IPS DF 19.7 (cell line): Measurements from ENCODE around the gene PRUNE2.

Source experiments
- DNase-seq: peaks from one replicate; pipeline ENCODE4 v3.0.0-alpha.2; 2013; ENCODE audit warnings: low read depth, low spot score

Gene PRUNE2

DNA sequence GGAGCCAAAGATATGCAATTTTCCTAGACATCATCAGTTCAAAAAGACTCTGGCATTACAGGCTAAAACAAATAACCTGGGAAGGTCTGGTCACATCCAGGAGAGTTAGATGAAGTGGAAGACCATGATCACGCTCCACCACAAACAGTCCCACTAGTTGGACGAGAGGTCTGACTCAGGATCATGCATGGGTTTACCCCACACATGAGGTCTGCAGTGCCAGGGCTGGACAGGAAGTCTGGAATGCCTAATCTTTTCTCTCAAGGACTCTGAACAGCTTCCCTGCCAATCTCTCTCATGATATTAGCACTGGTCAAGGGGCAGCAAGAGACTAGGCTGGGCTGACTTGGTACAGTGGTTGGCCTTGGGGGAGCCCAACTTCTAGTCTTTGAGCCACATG is 7.1 kb downstream of the PRUNE2 start:
- no peak for DNase-seq

- no peak for DNase-seq
Observed at GRCh38 chr9:76897804-76898525, 7.9 kb downstream of the PRUNE2 start.

DNA sequence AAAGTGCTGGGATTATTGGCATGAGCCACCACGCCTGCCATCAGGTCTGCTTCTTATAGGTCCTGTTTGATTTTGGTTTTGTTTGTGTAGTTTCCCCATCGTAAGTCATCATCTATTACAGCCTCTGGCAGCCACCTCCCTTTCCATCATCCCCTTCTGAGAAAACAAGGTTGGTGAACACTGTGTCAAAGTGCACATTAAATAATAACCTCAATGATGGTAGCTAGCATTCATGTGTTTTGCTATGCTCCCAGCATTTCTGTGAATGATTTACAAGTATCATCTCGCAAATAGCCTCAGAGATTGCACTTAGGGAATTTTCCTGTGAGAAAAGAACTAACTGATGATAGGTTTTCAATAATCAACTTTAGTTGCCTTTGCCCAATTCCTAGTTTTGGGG is 9.9 kb downstream of the PRUNE2 start:
- no peak for DNase-seq

GRCh38 chr9:76895186-76895585 is 10.7 kb downstream of the PRUNE2 start:
- DNase-seq = no peak

- no peak for DNase-seq
Observed at GRCh38 chr9:76894198-76894597, 11.7 kb downstream of the PRUNE2 start.

DNA sequence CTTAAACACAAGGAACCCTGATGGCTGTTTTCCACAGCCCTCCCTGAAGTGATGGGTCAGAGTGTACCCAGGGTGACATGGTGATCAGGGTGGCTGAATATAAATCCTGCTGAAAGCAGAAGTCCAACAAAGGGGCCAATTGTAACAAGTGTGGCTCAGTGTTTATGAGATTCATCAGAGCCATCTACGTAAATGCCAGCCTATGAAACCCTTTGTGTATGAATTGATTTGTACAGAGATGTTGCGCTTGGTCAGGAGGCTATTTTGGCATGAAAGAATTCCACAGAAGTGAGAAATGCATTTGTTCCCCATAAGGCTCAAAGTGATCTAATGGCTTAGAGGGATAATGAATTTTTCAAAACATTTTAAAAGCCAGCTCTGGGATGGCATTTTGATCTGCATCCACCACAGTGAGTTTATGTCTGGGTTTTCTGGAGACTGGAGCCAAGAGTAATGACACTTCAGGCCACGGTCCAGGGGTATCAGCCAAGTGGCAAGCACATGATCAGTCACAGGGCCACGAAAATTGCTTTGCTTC is 12.4 kb downstream of the PRUNE2 start:
- no peak for DNase-seq

GRCh38 chr9:76891874-76892273 is 14.0 kb downstream of the PRUNE2 start:
- no peak for DNase-seq

- DNase-seq = no peak
Observed at GRCh38 chr9:76891279-76891678, 14.6 kb downstream of the PRUNE2 start.

DNA sequence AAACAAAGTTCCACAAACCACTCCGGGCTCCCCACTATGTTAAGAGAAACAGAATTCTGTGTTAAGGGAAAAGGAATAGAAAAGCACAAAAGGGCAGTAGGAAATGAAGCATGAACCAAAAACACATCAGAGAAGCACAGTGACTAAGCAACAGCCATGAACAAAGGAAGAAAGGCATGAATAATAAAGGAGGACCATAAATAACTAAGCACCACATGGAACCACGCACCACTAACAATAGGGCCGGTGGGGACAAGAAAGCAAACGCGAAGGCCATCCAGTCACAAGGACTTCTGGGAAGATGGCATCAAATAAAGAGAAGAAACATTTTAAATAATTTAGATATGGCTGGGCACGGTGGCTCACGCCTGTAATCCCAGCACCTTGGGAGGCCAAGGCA is 18.0 kb downstream of the PRUNE2 start:
- DNase-seq = no peak

GRCh38 chr9:76887003-76887821 is 18.7 kb downstream of the PRUNE2 start:
- no peak for DNase-seq

DNA sequence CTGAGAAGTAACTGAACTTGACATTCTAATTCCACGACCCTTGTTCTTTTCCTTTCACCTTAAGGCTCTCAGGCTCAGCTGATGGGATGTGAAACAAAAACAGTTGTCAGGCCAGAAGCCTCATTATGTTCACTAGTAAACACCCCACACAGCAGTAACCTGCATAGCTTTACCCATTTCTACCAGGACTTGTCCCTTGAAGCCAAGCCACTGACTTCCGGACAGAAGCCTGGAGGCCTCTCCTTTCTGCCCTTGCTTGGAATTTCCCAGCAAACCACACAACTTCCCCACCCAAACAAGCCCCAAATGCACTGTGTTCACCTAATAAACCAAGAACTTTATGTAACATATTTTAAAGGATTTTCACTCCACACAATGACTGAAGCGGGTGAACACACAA is 19.6 kb downstream of the PRUNE2 start:
- no peak for DNase-seq

- no peak for DNase-seq
Observed at GRCh38 chr9:76884823-76885222, 21.1 kb downstream of the PRUNE2 start.

DNA sequence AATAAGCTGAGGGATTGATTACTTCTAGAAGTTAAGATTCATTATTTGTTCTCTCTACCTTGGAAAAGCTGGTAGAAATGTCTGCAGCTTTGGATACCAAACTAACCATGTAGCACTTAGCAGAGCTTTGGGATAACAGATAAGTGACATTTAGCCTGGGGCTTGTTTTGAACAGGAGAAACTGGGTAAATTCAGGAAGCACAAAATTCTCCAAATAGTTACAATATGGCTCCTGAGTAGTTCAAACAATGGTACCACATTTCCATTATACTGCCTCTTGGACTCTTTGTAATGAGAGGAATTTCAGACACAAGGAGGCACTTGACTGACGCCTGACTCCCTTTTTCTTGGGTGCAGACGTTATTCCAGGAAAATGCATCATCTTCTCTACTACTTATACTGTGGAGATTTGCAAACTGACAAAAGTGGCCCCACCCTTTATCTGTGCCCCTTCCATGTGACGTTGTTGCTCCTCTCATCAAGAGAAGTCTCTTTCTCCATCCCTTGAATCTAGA is 22.5 kb downstream of the PRUNE2 start:
- DNase-seq = no peak

GRCh38 chr9:76882686-76883085 is 23.2 kb downstream of the PRUNE2 start:
- DNase-seq = no peak

DNA sequence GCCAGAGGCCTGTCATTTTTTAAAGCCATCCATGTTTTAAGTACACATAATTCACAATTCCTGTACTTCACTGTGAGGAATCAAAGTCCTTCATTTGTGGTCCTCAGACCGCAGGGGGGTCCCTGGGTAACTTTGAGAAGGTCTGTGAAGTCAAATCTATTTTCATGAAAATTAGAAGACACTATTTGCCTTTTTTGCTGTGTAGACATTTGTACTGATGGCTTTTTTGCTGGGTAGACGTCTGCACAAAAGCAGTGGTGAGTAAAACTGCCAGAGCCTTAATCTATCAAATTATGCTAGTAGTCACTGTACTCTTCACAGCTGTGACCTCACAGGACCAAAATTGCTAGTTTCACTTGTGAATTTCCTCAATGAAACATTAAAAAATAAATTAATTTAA is 25.7 kb downstream of the PRUNE2 start:
- no peak for DNase-seq

GRCh38 chr9:76878933-76879332 is 27.0 kb downstream of the PRUNE2 start:
- no peak for DNase-seq

DNA sequence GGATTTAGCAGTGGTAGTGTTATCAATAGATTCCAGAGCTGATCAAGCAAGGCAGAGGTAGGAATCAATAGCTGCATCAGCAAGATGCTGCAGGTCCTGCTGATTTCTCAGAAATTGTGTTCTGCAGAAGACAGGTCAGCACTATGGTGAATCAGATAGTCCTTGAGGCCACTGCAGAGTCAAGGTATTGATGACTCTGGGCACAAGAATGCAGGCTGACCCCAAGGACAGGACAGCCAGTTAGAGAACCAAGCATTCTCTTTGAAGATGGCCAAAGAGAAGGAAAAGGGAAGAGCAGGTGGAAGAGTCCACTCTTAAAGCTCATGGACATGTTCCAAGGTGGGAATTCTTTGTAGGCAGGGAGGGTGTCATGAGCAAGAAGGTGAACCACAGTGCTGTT is 28.0 kb downstream of the PRUNE2 start:
- no peak for DNase-seq

DNA sequence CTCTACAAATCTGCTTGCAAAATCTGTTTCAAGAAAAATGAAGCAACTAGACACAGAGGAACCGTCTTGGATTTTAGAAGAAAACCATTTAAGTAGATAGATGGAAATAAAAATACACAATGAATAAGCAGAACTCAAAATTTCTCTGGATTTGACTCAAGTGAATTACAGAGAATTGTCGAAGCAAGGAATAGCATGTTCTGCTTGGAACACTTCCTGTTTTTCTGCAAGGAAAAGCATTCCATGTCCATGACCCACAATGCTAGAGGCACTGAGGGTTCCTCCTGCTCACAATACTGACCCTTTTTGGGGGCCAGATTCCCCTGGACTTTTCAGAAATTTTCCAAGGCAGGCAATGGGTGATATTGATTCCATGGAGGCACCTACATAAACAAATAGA is 29.8 kb downstream of the PRUNE2 start:
- DNase-seq = no peak

DNA sequence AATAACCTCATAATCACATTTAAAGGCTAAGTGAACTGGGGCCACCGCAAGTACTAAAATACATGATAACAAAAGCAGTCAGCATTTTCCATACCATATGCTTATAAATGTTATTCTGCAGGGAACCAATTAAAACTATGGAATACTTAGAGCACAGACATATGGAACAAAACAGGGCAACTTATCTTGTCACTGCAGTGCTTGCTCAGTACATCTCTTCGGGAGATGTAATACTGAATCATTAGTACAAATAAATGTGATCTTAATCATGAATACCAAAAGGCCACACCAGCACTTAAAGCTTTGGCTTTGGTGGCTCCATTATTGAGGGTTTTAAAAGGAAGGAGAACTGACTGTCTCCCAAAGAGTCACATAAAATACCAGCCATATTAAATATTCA is 32.1 kb downstream of the PRUNE2 start:
- DNase-seq = no peak

DNA sequence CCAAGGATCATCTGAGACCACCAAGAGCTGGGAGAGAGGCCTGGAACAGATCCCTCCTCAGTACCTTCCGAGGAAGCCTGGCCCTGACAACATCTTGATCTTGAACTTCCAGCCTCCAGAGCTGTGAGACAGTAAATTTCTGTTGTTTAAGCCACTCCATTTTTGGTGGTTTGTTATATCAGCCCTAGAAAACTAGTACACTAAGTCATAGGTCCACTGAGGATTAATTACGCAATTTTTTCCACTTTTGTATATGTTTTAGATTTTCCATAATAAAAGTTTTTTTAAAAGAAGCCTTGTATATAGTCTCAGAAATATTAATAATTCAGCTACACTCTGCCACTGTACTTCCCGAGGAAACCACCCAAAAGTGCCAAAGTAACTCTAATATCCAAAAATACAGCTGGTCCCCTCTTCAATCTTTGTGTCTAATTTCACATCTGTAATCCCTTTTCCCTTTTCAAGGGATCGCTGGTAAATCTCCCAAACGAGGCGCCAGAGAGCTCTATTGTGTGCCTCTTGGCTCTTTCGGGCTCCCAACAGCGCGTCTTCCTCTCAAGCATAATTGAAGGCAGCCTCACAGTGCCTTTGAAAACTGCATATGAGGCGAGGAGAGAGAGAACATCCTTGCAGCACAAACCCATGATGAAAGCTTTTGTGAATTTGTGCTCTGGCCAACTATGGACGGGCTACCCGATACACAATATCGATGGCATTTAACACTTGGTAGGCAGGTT is 32.7 kb downstream of the PRUNE2 start:
- peak; percentile 50 for DNase-seq

GRCh38 chr9:76868897-76869296 is 37.0 kb downstream of the PRUNE2 start:
- DNase-seq = no peak

- no peak for DNase-seq
Observed at GRCh38 chr9:76866689-76867088, 39.2 kb downstream of the PRUNE2 start.
